Measurements from ENCODE around the gene GRK3. TPM values are rescaled to one million over a fixed set of nuclear protein-coding genes. Genes with fewer than 3 reads are reported as not detected.

The GRK3 gene
- total and polyA plus RNA-seq, 10 of the 15 experiments (the other 5 are each of a cell fraction or from before 2014, with no cell fraction given): 3.1 to 35.1 (median 14.7) TPM

DNA sequence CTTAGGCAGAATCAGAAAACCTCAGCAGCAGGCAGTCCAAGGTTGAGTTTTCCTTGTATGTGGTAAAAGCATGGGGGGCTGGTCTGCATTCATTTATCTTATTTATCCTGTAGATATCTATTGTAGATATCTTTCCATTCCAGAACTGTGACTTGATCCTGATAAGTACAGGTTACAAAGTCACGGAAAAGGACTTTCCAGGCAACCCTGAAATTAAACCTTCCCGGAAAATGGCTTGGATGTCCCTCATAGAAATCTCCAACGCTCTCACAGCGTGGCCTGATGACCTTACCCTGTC, 128.7 kb downstream of the GRK3 start:
- no peaks in the 10 kb centered on the region for H4K20me1 ChIP-seq (ENCODE audit: control insufficient read depth, insufficient read depth)
- H2AFZ ChIP-seq (ENCODE audit: control insufficient read depth, low read depth, low read length): no peak overlapping the region
- ChIA-PET CTCF (interaction anchor here (0.6 to 1.3 kb wide), 6 partner anchors 10 to 230 kb away, joined by 3 to 6 read pairs (median 4); no protein-coding TSS in a partner anchor), SMC1A (ENCODE audit: uncharacterized antibody, unreplicated experiment) (interaction anchor here (0.8 to 3.0 kb wide), 5 partner anchors 14 to 127 kb away, joined by 3 to 9 read pairs (median 3); no protein-coding TSS in a partner anchor), POLR2A (interaction anchor here (0.8 kb wide), 1 partner anchor 38 kb away, joined by 3 read pairs; no protein-coding TSS in a partner anchor), RAD21 (ENCODE audit: unreplicated experiment) (interaction anchor here (1.5 kb wide), 1 partner anchor 149 kb away, joined by 3 read pairs; no protein-coding TSS in a partner anchor)
- FAIRE-seq (no peak), DNase-seq (ENCODE audit: low read depth, low spot score) (no peak), ATAC-seq (no peak)
- TF ChIP-seq RCOR1 (conservative IDR thresholded peaks at IDR 0.05; ENCODE audit: low read depth, low read length): no peak
- TF ChIP-seq KDM1A (IDR thresholded peaks at IDR 0.05; ENCODE audit: borderline replicate concordance): no peak
- no peak for TF ChIP-seq MEF2A (IDR thresholded peaks at IDR 0.05; ENCODE audit: insufficient read depth, low read depth, low read length)
- TF ChIP-seq, protein P1, sequence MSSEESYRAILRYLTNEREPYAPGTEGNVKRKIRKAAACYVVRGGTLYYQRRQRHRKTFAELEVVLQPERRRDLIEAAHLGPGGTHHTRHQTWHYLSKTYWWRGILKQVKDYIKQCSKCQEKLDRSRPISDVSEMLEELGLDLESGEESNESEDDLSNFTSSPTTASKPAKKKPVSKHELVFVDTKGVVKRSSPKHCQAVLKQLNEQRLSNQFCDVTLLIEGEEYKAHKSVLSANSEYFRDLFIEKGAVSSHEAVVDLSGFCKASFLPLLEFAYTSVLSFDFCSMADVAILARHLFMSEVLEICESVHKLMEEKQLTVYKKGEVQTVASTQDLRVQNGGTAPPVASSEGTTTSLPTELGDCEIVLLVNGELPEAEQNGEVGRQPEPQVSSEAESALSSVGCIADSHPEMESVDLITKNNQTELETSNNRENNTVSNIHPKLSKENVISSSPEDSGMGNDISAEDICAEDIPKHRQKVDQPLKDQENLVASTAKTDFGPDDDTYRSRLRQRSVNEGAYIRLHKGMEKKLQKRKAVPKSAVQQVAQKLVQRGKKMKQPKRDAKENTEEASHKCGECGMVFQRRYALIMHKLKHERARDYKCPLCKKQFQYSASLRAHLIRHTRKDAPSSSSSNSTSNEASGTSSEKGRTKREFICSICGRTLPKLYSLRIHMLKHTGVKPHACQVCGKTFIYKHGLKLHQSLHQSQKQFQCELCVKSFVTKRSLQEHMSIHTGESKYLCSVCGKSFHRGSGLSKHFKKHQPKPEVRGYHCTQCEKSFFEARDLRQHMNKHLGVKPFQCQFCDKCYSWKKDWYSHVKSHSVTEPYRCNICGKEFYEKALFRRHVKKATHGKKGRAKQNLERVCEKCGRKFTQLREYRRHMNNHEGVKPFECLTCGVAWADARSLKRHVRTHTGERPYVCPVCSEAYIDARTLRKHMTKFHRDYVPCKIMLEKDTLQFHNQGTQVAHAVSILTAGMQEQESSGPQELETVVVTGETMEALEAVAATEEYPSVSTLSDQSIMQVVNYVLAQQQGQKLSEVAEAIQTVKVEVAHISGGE (CRISPR knock-in tag; IDR thresholded peaks at IDR 0.05): no peak
- TF ChIP-seq ZBED1 (IDR thresholded peaks at IDR 0.05; ENCODE audit: borderline replicate concordance): no peak
- TF ChIP-seq PML (IDR thresholded peaks at IDR 0.05; ENCODE audit: low read length): no peak
- TF ChIP-seq CBFB (IDR thresholded peaks at IDR 0.05; ENCODE audit: low read depth): no peak
- no peak for TF ChIP-seq NFYA (IDR thresholded peaks at IDR 0.05; ENCODE audit: borderline replicate concordance, low read depth, low read length)
- no peak for TF ChIP-seq CBX5 (IDR thresholded peaks at IDR 0.05; ENCODE audit: low read depth)
- TF ChIP-seq IRF4 (IDR thresholded peaks at IDR 0.05; ENCODE audit: low read depth, low read length): no peak
- TF ChIP-seq TCF7 (IDR thresholded peaks at IDR 0.05; ENCODE audit: borderline replicate concordance): no peak
- no peak for TF ChIP-seq RAD21 (IDR thresholded peaks at IDR 0.05; ENCODE audit: insufficient read depth, low read depth, low read length)
- TF ChIP-seq SREBF1 (IDR thresholded peaks at IDR 0.05; ENCODE audit: low read length): no peak
- in situ Hi-C loops (cut with MboI): no loop called here
- no peak overlapping the region for H3K27ac ChIP-seq (ENCODE audit: control insufficient read depth, insufficient read depth)
- BruUV-seq (replicated peaks): no TSS peak
- no peak overlapping the region for H3K4me3 ChIP-seq
- no peak overlapping the region for H3K4me2 ChIP-seq (ENCODE audit: control insufficient read depth, insufficient read depth)
- no peak overlapping the region for H3K9ac ChIP-seq (ENCODE audit: control insufficient read depth, insufficient read depth, low read length)
- no peaks in the 10 kb centered on the region for H3K79me2 ChIP-seq (ENCODE audit: control insufficient read depth, insufficient read depth, low read length)
- WGBS (ENCODE audit: insufficient coverage, insufficient replicate concordance, low lambda C conversion rate, missing lambda C conversion rate): 100% methylated on average over 4 of the region's 4 CpGs
- H3K9me3 ChIP-seq (replicated peaks; ENCODE audit: control insufficient read depth, insufficient read depth, low read length): no peaks in the 10 kb centered on the region
- H3K27me3 ChIP-seq (replicated peaks in 1 of 2; ENCODE audit: control insufficient read depth in 2 of 2, insufficient read depth in 2 of 2, low read length in 1 of 2): no peaks in the 10 kb centered on the region
- peaks cover 6 to 25% of the 10 kb centered on the region in 2 experiments; a peak in 3 of 4 replicates for H3K36me3 ChIP-seq (ENCODE audit: control insufficient read depth in 2 of 2, insufficient read depth in 2 of 2, low read length in 1 of 2)
- intact Hi-C loops (cut with micrococcal nuclease; ENCODE audit: unreplicated experiment): no loop called here
- no peaks in the 10 kb centered on the region for H3K4me1 ChIP-seq (ENCODE audit: control insufficient read depth, insufficient read depth, low read length)

Measured in GM12878 (cell line).